AG04450 (cell line): ENCODE measurements around the gene RAB36. TPM values are rescaled to one million over a fixed set of nuclear protein-coding genes. Genes with fewer than 3 reads are reported as not detected.

Experiments
- CTCF ChIA-PET: fragments of 300-600, 350-600 bp; formaldehyde crosslinking; extraction: SDS; loops from one replicate; lab custom pipeline; 2022; ENCODE audit warnings: antibody characterized with exemption, inconsistent platforms; lab: Charles Lee
- POLR2A ChIA-PET: fragments of 350-600 bp; formaldehyde crosslinking; extraction: SDS; loops from one replicate; lab custom pipeline; 2021; ENCODE audit warnings: antibody characterized with exemption, inconsistent platforms; lab: Yijun Ruan, JAX
- DNase-seq: peaks from one replicate; pipeline ENCODE4 v3.0.0-alpha.2; 2011; ENCODE audit warnings: low read depth, low spot score
- H3K27ac ChIP-seq: one replicate; pipeline ENCODE4 v1.5.1; 2012; ENCODE audit warnings: low read depth, low read length, control low read depth
- H3K27me3 ChIP-seq: one replicate; pipeline ENCODE4 v1.6.0; 2012; ENCODE audit warnings: low read length; ENCODE audit not compliant: control insufficient read depth, insufficient read depth
- H3K4me3 ChIP-seq: 2 replicates; pipeline ENCODE4 v1.5.1; 2011; ENCODE audit warnings: mild to moderate bottlenecking, low read depth, low read length, control low read depth
- H3K9me3 ChIP-seq: 2 replicates; pipeline ENCODE4 v1.5.1; 2012; ENCODE audit warnings: low read length; ENCODE audit not compliant: control insufficient read depth, insufficient read depth
- polyA plus RNA-seq: library from polyadenylated mRNA; depleted of rRNA; stranded (reverse); fragments of >200 nt; gene quantifications from 2 replicates; pipeline ENCODE4 v1.2.3, GENCODE V29; 2011
- TF ChIP-seq, protein P1 (sequence below): IDR thresholded peaks from 2 replicates; pipeline ENCODE4 v1.5.1; 2011; ENCODE audit warnings: low read depth, low read length, control low read depth, inconsistent platforms

The RAB36 gene
- polyA plus RNA-seq, 1 experiment, result 2.6 TPM

DNA sequence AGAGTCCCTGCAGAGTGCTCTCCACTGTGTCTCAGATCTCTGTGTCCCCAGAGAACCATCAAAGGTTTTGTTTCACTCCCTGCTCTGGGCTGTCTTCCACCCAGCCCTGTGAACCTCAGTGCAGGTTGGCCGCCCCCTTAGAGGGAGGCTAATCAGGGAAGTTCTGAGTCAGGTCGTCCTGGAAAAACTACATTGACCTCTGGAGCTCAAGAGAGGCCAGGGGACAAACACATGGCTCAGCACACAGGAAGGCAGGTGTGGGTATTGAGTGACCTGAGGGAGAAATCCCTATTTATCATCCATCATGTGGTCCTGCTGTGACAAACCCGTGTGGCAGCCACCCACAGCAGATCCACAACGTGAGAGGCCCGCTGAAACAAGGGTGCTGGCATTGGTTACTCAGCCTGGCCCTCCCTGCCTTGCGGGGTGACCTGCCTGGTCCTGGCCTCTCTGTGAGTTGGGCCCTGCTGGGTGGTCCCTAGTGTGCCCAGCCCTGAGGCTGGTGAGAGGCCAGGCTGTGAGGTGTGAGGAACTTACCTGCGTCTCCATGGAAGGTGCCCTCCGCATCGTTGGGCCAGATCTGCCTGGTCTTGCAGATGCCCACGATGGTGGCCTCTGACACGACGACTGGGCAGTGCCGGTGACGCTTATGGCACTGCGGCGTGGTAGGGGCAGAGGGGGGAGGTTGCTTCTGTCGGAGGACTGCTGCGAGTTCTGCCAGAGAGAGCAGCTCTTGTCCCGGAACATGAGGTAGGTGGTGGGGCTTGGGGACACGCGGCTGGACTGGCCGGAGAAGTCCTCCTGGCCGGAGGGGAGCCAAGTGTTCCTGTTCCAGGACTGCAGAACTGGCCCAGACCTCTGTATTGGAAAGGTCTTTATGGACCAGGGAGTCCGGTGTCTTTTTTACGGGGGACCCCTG lies 34.4 kb downstream of the RAB36 start:
- H3K27ac ChIP-seq, result no peak overlapping the region
- ChIA-PET POLR2A (interaction anchor here (1.0 to 2.7 kb wide), 2 partner anchors 35 to 102 kb away, joined by 3 to 7 read pairs; partner anchors contain the start of gene RAB36), CTCF (interaction anchor here (0.7 to 11.3 kb wide), 7 partner anchors 16 to 206 kb away, joined by 3 to 178 read pairs (median 12); no protein-coding TSS in a partner anchor)
- peak overlapping the region; percentile 83 for H3K4me3 ChIP-seq
- no peak for DNase-seq
- H3K9me3 ChIP-seq, result peaks cover 32% of the 10 kb centered on the region
- H3K27me3 ChIP-seq, result no peaks in the 10 kb centered on the region
- TF ChIP-seq, protein P1, sequence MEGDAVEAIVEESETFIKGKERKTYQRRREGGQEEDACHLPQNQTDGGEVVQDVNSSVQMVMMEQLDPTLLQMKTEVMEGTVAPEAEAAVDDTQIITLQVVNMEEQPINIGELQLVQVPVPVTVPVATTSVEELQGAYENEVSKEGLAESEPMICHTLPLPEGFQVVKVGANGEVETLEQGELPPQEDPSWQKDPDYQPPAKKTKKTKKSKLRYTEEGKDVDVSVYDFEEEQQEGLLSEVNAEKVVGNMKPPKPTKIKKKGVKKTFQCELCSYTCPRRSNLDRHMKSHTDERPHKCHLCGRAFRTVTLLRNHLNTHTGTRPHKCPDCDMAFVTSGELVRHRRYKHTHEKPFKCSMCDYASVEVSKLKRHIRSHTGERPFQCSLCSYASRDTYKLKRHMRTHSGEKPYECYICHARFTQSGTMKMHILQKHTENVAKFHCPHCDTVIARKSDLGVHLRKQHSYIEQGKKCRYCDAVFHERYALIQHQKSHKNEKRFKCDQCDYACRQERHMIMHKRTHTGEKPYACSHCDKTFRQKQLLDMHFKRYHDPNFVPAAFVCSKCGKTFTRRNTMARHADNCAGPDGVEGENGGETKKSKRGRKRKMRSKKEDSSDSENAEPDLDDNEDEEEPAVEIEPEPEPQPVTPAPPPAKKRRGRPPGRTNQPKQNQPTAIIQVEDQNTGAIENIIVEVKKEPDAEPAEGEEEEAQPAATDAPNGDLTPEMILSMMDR, result no peak

DNA sequence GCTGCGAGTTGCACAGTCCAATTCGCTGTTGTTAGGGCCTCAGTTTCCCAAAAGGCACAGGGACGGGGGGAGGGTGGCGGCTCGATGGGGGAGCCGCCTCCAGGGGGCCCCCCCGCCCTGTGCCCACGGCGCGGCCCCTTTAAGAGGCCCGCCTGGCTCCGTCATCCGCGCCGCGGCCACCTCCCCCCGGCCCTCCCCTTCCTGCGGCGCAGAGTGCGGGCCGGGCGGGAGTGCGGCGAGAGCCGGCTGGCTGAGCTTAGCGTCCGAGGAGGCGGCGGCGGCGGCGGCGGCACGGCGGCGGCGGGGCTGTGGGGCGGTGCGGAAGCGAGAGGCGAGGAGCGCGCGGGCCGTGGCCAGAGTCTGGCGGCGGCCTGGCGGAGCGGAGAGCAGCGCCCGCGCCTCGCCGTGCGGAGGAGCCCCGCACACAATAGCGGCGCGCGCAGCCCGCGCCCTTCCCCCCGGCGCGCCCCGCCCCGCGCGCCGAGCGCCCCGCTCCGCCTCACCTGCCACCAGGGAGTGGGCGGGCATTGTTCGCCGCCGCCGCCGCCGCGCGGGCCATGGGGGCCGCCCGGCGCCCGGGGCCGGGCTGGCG lies 35.1 kb downstream of the RAB36 start, which contains the start of gene BCR:
BCR (plus strand) TSS at position 209 of the 592 bp plus-strand sequence. CDS start 452 bp downstream, outside the sequence.
- TF ChIP-seq, protein P1, result peak; percentile 10; the same call in 1 of the 2 replicates
- ChIA-PET CTCF (interaction anchor here (4.1 to 11.3 kb wide), 3 partner anchors 98 to 110 kb away, joined by 23 to 178 read pairs (median 76); no protein-coding TSS in a partner anchor), POLR2A (interaction anchor here (1.0 to 2.7 kb wide), 2 partner anchors 36 to 101 kb away, joined by 3 to 7 read pairs; partner anchors contain the start of gene RAB36)
- peak within 1 kb of the TSS; percentile 83 for H3K4me3 ChIP-seq
- peaks cover 29% of the 10 kb centered on the region for H3K9me3 ChIP-seq
- no peak for DNase-seq
- H3K27me3 ChIP-seq, result no peaks in the 10 kb centered on the region
- no peak within 1 kb of the TSS for H3K27ac ChIP-seq

DNA sequence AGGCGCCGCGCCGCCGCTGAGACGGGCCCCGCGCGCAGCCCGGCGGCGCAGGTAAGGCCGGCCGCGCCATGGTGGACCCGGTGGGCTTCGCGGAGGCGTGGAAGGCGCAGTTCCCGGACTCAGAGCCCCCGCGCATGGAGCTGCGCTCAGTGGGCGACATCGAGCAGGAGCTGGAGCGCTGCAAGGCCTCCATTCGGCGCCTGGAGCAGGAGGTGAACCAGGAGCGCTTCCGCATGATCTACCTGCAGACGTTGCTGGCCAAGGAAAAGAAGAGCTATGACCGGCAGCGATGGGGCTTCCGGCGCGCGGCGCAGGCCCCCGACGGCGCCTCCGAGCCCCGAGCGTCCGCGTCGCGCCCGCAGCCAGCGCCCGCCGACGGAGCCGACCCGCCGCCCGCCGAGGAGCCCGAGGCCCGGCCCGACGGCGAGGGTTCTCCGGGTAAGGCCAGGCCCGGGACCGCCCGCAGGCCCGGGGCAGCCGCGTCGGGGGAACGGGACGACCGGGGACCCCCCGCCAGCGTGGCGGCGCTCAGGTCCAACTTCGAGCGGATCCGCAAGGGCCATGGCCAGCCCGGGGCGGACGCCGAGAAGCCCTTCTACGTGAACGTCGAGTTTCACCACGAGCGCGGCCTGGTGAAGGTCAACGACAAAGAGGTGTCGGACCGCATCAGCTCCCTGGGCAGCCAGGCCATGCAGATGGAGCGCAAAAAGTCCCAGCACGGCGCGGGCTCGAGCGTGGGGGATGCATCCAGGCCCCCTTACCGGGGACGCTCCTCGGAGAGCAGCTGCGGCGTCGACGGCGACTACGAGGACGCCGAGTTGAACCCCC lies 35.8 kb downstream of the RAB36 start:
- no peak overlapping the region for H3K27ac ChIP-seq
- no peaks in the 10 kb centered on the region for H3K27me3 ChIP-seq
- no peak for DNase-seq
- TF ChIP-seq, protein P1, result no peak
- POLR2A ChIA-PET, result interaction anchor here (0.6 to 2.7 kb wide), 3 partner anchors 11 to 101 kb away, joined by 3 to 7 read pairs (median 4); partner anchors contain the start of gene RAB36
- peaks cover 22% of the 10 kb centered on the region for H3K9me3 ChIP-seq
- peak overlapping the region; percentile 83 for H3K4me3 ChIP-seq
- CTCF ChIA-PET, result interaction anchor here (0.5 to 11.3 kb wide), 4 partner anchors 98 to 594 kb away, joined by 3 to 178 read pairs (median 50); no protein-coding TSS in a partner anchor

DNA sequence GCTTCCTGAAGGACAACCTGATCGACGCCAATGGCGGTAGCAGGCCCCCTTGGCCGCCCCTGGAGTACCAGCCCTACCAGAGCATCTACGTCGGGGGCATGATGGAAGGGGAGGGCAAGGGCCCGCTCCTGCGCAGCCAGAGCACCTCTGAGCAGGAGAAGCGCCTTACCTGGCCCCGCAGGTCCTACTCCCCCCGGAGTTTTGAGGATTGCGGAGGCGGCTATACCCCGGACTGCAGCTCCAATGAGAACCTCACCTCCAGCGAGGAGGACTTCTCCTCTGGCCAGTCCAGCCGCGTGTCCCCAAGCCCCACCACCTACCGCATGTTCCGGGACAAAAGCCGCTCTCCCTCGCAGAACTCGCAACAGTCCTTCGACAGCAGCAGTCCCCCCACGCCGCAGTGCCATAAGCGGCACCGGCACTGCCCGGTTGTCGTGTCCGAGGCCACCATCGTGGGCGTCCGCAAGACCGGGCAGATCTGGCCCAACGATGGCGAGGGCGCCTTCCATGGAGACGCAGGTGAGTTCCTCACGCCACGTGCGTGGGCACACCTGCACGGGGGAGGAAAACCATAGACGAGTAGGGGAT lies 36.5 kb downstream of the RAB36 start:
- CTCF ChIA-PET, result interaction anchor here (8.5 to 11.3 kb wide), 2 partner anchors 101 to 109 kb away, joined by 76 to 178 read pairs; no protein-coding TSS in a partner anchor
- TF ChIP-seq, protein P1, result no peak
- no peak for DNase-seq
- Histone ChIP-seq H3K27me3 (no peaks in the 10 kb centered on the region), H3K4me3 (peak overlapping the region; percentile 83), H3K9me3 (peaks cover 15% of the 10 kb centered on the region), H3K27ac (no peak overlapping the region)
- POLR2A ChIA-PET, result no interaction called here
